GM21576 (cell line): ENCODE measurements around the gene SC5D.

Source experiments
- ATAC-seq: cut with Tn5 transposase; IDR thresholded peaks from one replicate; pipeline ENCODE4 v1.9.1; 2021; ENCODE audit warnings: mild to moderate bottlenecking, moderate library complexity; ENCODE audit not compliant: unreplicated experiment

SC5D gene

GRCh38 chr11:121292495-121293287, at the start of gene SC5D:
Gene SC5D, plus strand, starts transcription at chr11:121292771. Its CDS starts 10,605 bp downstream, at chr11:121303376.
- peak; percentile 92 for ATAC-seq

GRCh38 chr11:121244884-121245283, 47.7 kb upstream of the SC5D start:
- ATAC-seq, result no peak

GRCh38 chr11:121246021-121246768, 46.4 kb upstream of the SC5D start:
- ATAC-seq, result no peak

GRCh38 chr11:121246769-121247035, 45.9 kb upstream of the SC5D start:
- ATAC-seq, result no peak

GRCh38 chr11:121248496-121248895, 44.1 kb upstream of the SC5D start:
- ATAC-seq, result no peak

- no peak for ATAC-seq
Observed at GRCh38 chr11:121249039-121249663, 43.4 kb upstream of the SC5D start.

- ATAC-seq, result no peak
Observed at GRCh38 chr11:121250843-121251242, 41.7 kb upstream of the SC5D start.

- no peak for ATAC-seq
Observed at GRCh38 chr11:121253951-121254350, 38.6 kb upstream of the SC5D start.

GRCh38 chr11:121254756-121255155, 37.8 kb upstream of the SC5D start:
- no peak for ATAC-seq

- no peak for ATAC-seq
Observed at GRCh38 chr11:121255473-121256125, 37.0 kb upstream of the SC5D start.

GRCh38 chr11:121257289-121257688, 35.3 kb upstream of the SC5D start:
- ATAC-seq, result no peak

GRCh38 chr11:121257976-121258375, 34.6 kb upstream of the SC5D start:
- ATAC-seq, result no peak

- ATAC-seq, result no peak
Observed at GRCh38 chr11:121265586-121265985, 27.0 kb upstream of the SC5D start.

- no peak for ATAC-seq
Observed at GRCh38 chr11:121268581-121268980, 24.0 kb upstream of the SC5D start.

GRCh38 chr11:121270001-121270678, 22.4 kb upstream of the SC5D start:
- no peak for ATAC-seq

- no peak for ATAC-seq
Observed at GRCh38 chr11:121274332-121274991, 18.1 kb upstream of the SC5D start.

- ATAC-seq, result no peak
Observed at GRCh38 chr11:121281698-121282097, 10.9 kb upstream of the SC5D start.

GRCh38 chr11:121282386-121282785, 10.2 kb upstream of the SC5D start:
- no peak for ATAC-seq

GRCh38 chr11:121282886-121283502, 9.6 kb upstream of the SC5D start:
- peak; percentile 82 for ATAC-seq

- ATAC-seq, result no peak
Observed at GRCh38 chr11:121291319-121291718, 1.3 kb upstream of the SC5D start.
